HepG2 (cell line): ENCODE results near the gene ZFTA.

Experiments used
- IRF1 ChIP-seq: sonication (generic); formaldehyde crosslinking; IDR thresholded peaks from 2 replicates; pipeline ENCODE4 v1.4.0; 2020; ENCODE audit warnings: low read depth, mild to moderate bottlenecking, missing genetic modification reagents
- KDM6A ChIP-seq: IDR thresholded peaks from 2 replicates; pipeline ENCODE4 v1.6.1; 2016; ENCODE audit warnings: low read depth

- no peak for TF ChIP-seq KDM6A
- TF ChIP-seq IRF1 (CRISPR knock-in tag) = no peak
These were observed 11.4 kb downstream of the ZFTA start for GRCh38 chr11:63756919-63757761.
